ENCODE results near the gene RGS18.
"Not testable (repeated sequence)": the region's sequence is repeated elsewhere in the genome, so short reads cannot be mapped to it uniquely, and the experiment has no call there.

The RGS18 gene

DNA sequence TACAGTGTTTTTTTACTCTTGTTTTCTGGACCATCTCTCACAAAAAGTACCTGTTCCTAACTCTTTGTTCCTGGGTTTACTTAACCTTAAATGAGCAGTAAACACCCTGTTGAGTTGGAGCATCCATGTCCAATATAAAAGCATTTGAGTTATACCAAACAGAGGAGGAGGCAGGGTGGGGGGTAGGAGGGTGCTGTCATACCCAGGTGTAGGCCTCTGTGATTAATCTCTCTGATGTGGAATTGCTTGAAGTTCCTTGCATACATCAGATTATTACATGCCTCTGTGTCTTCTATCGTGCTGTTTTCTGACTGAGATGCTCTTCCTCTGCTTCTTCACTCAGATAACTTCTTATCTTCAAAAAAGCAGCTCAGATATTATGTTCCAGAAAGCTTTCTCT is 28.1 kb upstream of the RGS18 start:
- no peaks in the 10 kb centered on the region for H3K36me3 ChIP-seq (ENCODE audit: insufficient read depth, low read length)
- no peaks in the 10 kb centered on the region for H3K9me3 ChIP-seq (ENCODE audit: low read depth, low read length)
- no peak overlapping the region for H3K27ac ChIP-seq
- TF ChIP-seq FOXP2 (optimal IDR thresholded peaks at IDR 0.05; ENCODE audit: control extremely low read depth, extremely low read length, insufficient read depth) (no peak), EZH2 (IDR thresholded peaks at IDR 0.05) (no peak), POLR2AphosphoS5 (IDR thresholded peaks at IDR 0.05; ENCODE audit: borderline replicate concordance, low read depth, low read length) (no peak)
- no peak for DNase-seq (ENCODE audit: low read depth, low spot score)
- H3K9ac ChIP-seq (ENCODE audit: insufficient read length): no peak overlapping the region
- no peak overlapping the region for H3K4me3 ChIP-seq

DNA sequence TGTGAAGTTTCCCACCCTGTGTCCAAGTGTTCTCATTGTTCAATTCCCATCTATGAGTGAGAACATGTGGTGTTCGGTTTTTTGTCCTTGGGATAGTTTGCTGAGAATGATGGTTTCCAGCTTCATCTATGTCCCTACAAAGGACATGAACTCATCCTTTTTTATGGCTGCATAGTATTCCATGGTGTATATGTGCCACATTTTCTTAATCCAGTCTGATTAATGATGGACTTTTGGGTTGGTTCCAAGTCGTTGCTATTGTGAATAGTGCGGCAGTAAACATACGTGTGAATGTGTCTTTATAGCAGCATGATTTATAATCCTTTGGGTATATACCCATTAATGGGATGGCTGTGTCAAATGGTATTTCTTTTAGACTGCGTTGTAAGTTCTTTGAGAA is 27.4 kb upstream of the RGS18 start:
- H3K9me3 ChIP-seq (ENCODE audit: low read depth, low read length); DNase-seq (ENCODE audit: low read depth, low spot score); H3K36me3 ChIP-seq (ENCODE audit: insufficient read depth, low read length): not testable (repeated sequence)

DNA sequence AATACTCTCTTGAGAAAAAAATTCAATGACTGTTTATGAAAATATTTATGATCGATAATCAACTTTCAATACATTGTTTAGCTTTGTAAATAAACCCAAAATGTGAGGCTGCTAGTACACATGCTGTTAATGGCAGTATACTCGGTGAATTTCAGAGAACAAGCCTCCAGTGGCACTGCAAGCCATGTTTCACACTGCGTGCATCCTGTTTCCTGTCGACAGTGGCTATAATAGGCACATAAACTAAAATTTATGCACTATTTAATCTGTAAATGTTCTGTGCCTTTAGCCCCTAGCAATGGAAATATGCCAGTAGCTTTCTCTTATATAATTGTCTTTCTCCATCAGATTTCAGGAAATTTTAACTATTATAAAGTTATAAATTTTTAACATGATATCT is 26.3 kb upstream of the RGS18 start:
- Histone ChIP-seq H3K9me3 (ENCODE audit: low read depth, low read length) (no peaks in the 10 kb centered on the region), H3K27ac (peak overlapping the region; percentile 94), H3K36me3 (ENCODE audit: insufficient read depth, low read length) (no peaks in the 10 kb centered on the region), H3K4me3 (peak overlapping the region; percentile 79), H3K9ac (ENCODE audit: insufficient read length) (no peak overlapping the region)
- peak; percentile 98 for DNase-seq (ENCODE audit: low read depth, low spot score)
- TF ChIP-seq POLR2AphosphoS5 (IDR thresholded peaks at IDR 0.05; ENCODE audit: borderline replicate concordance, low read depth, low read length) (peak; percentile 84; the same call in 1 of the 2 replicates), EZH2 (IDR thresholded peaks at IDR 0.05) (no peak), FOXP2 (optimal IDR thresholded peaks at IDR 0.05; ENCODE audit: control extremely low read depth, extremely low read length, insufficient read depth) (peak; percentile 76)

More for the DNA sequence above, 27.4 kb upstream of the RGS18 start:
- H3K4me3 ChIP-seq; H3K27ac ChIP-seq; H3K9ac ChIP-seq (ENCODE audit: insufficient read length): not testable (repeated sequence)

DNA sequence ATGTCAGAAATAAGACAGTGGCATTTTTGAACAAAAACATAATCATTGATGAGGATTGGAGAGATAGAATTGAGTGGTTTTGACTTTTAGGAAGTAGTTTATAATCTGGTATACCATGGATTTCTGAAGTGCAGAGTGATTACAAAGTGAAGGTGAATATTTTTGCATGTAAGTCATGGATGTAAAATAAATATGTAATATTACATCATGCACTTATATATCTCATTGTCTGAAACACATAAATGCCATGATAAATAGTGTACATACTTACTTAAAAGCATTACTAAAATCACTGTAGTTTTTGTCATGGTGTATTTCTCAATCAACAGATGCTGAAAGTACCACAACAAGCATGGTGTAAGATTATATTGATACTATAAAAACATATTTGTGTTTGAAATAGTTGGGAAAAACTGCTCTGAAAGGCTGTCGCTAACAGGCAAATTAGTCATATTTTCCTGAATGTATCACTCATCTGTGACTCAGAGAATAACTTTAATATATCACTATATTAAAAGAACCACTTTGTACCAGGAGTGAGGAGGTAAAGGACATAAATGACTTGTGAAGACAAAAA is 24.8 kb upstream of the RGS18 start:
- no peak overlapping the region for H3K27ac ChIP-seq
- H3K9ac ChIP-seq (ENCODE audit: insufficient read length): no peak overlapping the region
- TF ChIP-seq FOXP2 (optimal IDR thresholded peaks at IDR 0.05; ENCODE audit: control extremely low read depth, extremely low read length, insufficient read depth) (no peak), POLR2AphosphoS5 (IDR thresholded peaks at IDR 0.05; ENCODE audit: borderline replicate concordance, low read depth, low read length) (no peak), EZH2 (IDR thresholded peaks at IDR 0.05) (no peak)

DNA sequence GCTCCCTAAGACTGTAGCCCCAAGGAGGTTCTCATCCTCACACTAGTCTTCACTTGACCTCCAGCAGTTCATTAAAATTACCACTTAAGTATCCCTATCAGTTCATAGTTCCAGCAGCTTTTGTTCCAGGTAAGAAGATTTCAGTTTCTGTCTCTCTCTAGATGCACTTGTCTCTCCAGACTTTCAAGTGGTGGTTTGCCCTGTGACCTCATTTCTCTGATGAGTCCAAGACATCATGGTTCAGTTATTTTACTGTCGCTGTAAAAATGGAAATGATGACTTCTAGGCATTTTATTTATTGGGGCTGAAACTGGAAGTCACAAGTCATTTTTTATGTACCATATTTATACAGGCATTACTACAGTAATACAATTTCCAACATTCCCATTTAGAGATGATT is 17.9 kb upstream of the RGS18 start:
- H3K4me3 ChIP-seq: no peak overlapping the region
- H3K9me3 ChIP-seq (ENCODE audit: low read depth, low read length): no peaks in the 10 kb centered on the region
- no peak for DNase-seq (ENCODE audit: low read depth, low spot score)
- no peak overlapping the region for H3K9ac ChIP-seq (ENCODE audit: insufficient read length)
- H3K36me3 ChIP-seq (ENCODE audit: insufficient read depth, low read length): no peaks in the 10 kb centered on the region
- TF ChIP-seq EZH2 (IDR thresholded peaks at IDR 0.05) (no peak), FOXP2 (optimal IDR thresholded peaks at IDR 0.05; ENCODE audit: control extremely low read depth, extremely low read length, insufficient read depth) (no peak), POLR2AphosphoS5 (IDR thresholded peaks at IDR 0.05; ENCODE audit: borderline replicate concordance, low read depth, low read length) (no peak)
- H3K27ac ChIP-seq: no peak overlapping the region

More for the DNA sequence above, 24.8 kb upstream of the RGS18 start:
- H3K36me3 ChIP-seq (ENCODE audit: insufficient read depth, low read length): no peaks in the 10 kb centered on the region
- no peak overlapping the region for H3K4me3 ChIP-seq
- DNase-seq (ENCODE audit: low read depth, low spot score): no peak
- no peaks in the 10 kb centered on the region for H3K9me3 ChIP-seq (ENCODE audit: low read depth, low read length)

DNA sequence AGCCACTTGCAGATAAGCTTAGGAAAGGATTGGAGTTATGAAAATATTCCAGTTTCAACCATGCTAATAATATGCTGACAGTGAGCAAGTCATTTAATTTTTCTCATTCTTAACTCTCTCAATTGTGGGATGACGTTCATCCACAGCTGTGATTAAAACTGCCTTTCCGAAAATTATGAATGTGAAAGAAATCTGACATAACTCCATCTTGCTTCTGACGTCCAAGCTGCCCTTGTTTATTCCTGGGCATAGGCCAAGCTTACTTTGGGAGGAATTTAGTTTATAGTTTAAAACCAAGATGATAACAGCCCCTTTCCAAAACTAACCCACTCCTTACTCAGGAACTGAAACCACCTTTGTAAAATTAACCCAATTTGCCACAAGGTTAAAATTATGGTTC is 11.0 kb upstream of the RGS18 start:
- no peak overlapping the region for H3K9ac ChIP-seq (ENCODE audit: insufficient read length)
- H3K27ac ChIP-seq: no peak overlapping the region
- DNase-seq (ENCODE audit: low read depth, low spot score): no peak
- TF ChIP-seq FOXP2 (optimal IDR thresholded peaks at IDR 0.05; ENCODE audit: control extremely low read depth, extremely low read length, insufficient read depth): no peak
- no peak overlapping the region for H3K4me3 ChIP-seq
- H3K36me3 ChIP-seq (ENCODE audit: insufficient read depth, low read length): no peaks in the 10 kb centered on the region
- no peaks in the 10 kb centered on the region for H3K9me3 ChIP-seq (ENCODE audit: low read depth, low read length)

DNA sequence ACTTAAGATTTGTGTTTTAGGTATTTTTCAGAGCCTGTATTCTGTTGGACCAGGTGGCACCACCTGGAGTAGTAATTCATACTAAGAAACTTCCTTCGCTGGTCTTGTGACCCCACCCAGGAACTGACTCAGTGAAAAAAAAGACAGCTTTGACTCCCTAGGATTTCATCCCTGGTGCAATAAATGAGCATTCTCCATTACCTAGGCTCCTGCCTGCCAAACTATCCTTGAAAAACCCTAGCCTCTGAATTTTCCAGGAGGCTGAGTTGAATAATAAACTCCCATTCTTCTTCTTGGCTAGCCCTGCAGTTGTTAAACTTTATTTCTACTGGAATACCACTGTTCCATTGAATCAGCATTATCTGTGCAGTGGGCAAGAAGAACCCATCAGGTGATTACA is 10.6 kb upstream of the RGS18 start:
- no peak for DNase-seq (ENCODE audit: low read depth, low spot score)
- Histone ChIP-seq H3K9ac (ENCODE audit: insufficient read length) (no peak overlapping the region), H3K27ac (no peak overlapping the region), H3K4me3 (no peak overlapping the region), H3K36me3 (ENCODE audit: insufficient read depth, low read length) (no peaks in the 10 kb centered on the region), H3K9me3 (ENCODE audit: low read depth, low read length) (no peaks in the 10 kb centered on the region)
- no peak for TF ChIP-seq FOXP2 (optimal IDR thresholded peaks at IDR 0.05; ENCODE audit: control extremely low read depth, extremely low read length, insufficient read depth)
- no peak for TF ChIP-seq EZH2 (IDR thresholded peaks at IDR 0.05)

DNA sequence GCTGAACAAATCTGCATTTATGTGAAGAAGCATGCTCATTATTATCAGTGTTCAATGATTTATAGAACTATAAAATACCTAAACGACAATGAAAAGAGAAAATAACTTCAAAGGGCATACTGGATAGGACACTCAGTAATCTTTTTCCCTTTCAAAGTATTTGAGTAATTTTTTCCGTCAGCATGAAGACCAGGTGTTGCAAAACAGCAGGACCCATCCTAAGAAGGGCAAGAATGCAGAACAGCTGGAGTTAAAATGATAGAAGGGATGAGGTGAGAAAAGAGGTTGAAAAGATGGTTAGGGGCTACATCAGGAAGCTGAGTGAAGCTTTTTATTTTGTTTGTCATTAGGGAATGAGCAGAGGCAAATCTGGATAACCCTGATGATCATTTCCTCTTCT is 7.1 kb upstream of the RGS18 start:
- no peaks in the 10 kb centered on the region for H3K9me3 ChIP-seq (ENCODE audit: low read depth, low read length)
- no peak overlapping the region for H3K4me3 ChIP-seq
- TF ChIP-seq FOXP2 (optimal IDR thresholded peaks at IDR 0.05; ENCODE audit: control extremely low read depth, extremely low read length, insufficient read depth) (no peak), POLR2AphosphoS5 (IDR thresholded peaks at IDR 0.05; ENCODE audit: borderline replicate concordance, low read depth, low read length) (no peak), EZH2 (IDR thresholded peaks at IDR 0.05) (no peak)
- no peaks in the 10 kb centered on the region for H3K36me3 ChIP-seq (ENCODE audit: insufficient read depth, low read length)
- no peak for DNase-seq (ENCODE audit: low read depth, low spot score)
- H3K9ac ChIP-seq (ENCODE audit: insufficient read length): no peak overlapping the region
- H3K27ac ChIP-seq: no peak overlapping the region

DNA sequence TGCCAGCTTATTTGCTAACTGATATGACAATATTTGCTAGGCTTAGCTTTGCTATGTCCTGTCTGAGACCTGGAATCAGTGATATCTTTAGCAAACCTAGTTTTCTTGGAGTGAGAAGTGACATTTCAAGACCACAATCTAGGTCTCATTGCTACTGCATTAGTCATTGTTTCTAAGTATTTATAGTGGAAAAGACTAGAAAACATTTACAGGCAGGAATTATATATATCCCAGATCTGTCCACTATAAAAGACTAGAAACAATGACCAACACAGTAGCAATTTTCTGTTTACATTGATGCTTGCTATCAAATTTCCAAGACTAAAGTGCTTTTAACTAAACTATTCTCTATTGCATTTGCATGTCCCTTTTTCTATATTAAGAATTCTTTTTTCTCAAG is 5.0 kb upstream of the RGS18 start:
- Histone ChIP-seq H3K4me3 (no peak overlapping the region), H3K27ac (no peak overlapping the region), H3K36me3 (ENCODE audit: insufficient read depth, low read length) (no peaks in the 10 kb centered on the region), H3K9ac (ENCODE audit: insufficient read length) (no peak overlapping the region), H3K9me3 (ENCODE audit: low read depth, low read length) (no peaks in the 10 kb centered on the region)
- DNase-seq (ENCODE audit: low read depth, low spot score): no peak
- TF ChIP-seq POLR2AphosphoS5 (IDR thresholded peaks at IDR 0.05; ENCODE audit: borderline replicate concordance, low read depth, low read length): no peak
- no peak for TF ChIP-seq FOXP2 (optimal IDR thresholded peaks at IDR 0.05; ENCODE audit: control extremely low read depth, extremely low read length, insufficient read depth)
- TF ChIP-seq EZH2 (IDR thresholded peaks at IDR 0.05): no peak
